GM18511 (cell line): ENCODE data around the gene GPC3.

Source experiments
- ATAC-seq: cut with Tn5 transposase; IDR thresholded peaks from one replicate; pipeline ENCODE4 v1.9.1; 2021; ENCODE audit warnings: mild to moderate bottlenecking, moderate library complexity; ENCODE audit not compliant: unreplicated experiment

GPC3 gene

GRCh38 chrX:133971586-133971985 is 13.8 kb downstream of the GPC3 start:
- ATAC-seq, result no peak

- ATAC-seq, result no peak
Observed at GRCh38 chrX:133970076-133970475, 15.3 kb downstream of the GPC3 start.

- ATAC-seq, result no peak
Observed at GRCh38 chrX:133969191-133969590, 16.2 kb downstream of the GPC3 start.

GRCh38 chrX:133968109-133968508 is 17.3 kb downstream of the GPC3 start:
- no peak for ATAC-seq

GRCh38 chrX:133966199-133966598 is 19.2 kb downstream of the GPC3 start:
- no peak for ATAC-seq

- ATAC-seq, result no peak
Observed at GRCh38 chrX:133965321-133965720, 20.1 kb downstream of the GPC3 start.

- no peak for ATAC-seq
Observed at GRCh38 chrX:133961046-133961445, 24.3 kb downstream of the GPC3 start.

GRCh38 chrX:133959972-133960371 is 25.4 kb downstream of the GPC3 start:
- no peak for ATAC-seq

- ATAC-seq, result no peak
Observed at GRCh38 chrX:133958997-133959688, 26.3 kb downstream of the GPC3 start.

GRCh38 chrX:133956570-133957340 is 28.6 kb downstream of the GPC3 start:
- no peak for ATAC-seq

- ATAC-seq, result no peak
Observed at GRCh38 chrX:133953785-133954355, 31.5 kb downstream of the GPC3 start.

GRCh38 chrX:133953078-133953477 is 32.3 kb downstream of the GPC3 start:
- no peak for ATAC-seq

- no peak for ATAC-seq
Observed at GRCh38 chrX:133951098-133951497, 34.3 kb downstream of the GPC3 start.

GRCh38 chrX:133950214-133950613 is 35.2 kb downstream of the GPC3 start:
- no peak for ATAC-seq

GRCh38 chrX:133948895-133949294 is 36.5 kb downstream of the GPC3 start:
- ATAC-seq, result no peak

- no peak for ATAC-seq
Observed at GRCh38 chrX:133947996-133948395, 37.4 kb downstream of the GPC3 start.

GRCh38 chrX:133947022-133947421 is 38.4 kb downstream of the GPC3 start:
- ATAC-seq, result no peak

- ATAC-seq, result no peak
Observed at GRCh38 chrX:133943507-133943906, 41.9 kb downstream of the GPC3 start.

GRCh38 chrX:133939655-133940302 is 45.6 kb downstream of the GPC3 start:
- no peak for ATAC-seq

- no peak for ATAC-seq
Observed at GRCh38 chrX:133938530-133938929, 46.9 kb downstream of the GPC3 start.

GRCh38 chrX:133937022-133937421 is 48.4 kb downstream of the GPC3 start:
- ATAC-seq, result no peak

- no peak for ATAC-seq
Observed at GRCh38 chrX:133935076-133935475, 50.3 kb downstream of the GPC3 start.
